Measurements from ENCODE around the gene TANK. TPM values are rescaled to one million over a fixed set of nuclear protein-coding genes. Genes with fewer than 3 reads are reported as not detected.

Gene TANK
- total RNA-seq, 4 donors from 2014 or later: 57.0 to 76.1 (median 69.7) TPM

- H3K36me3 ChIP-seq: peaks cover 0 to 41% (median 16%) of the 10 kb centered on the region in 4 donors
- H3K9me3 ChIP-seq: no peaks in the 10 kb centered on the region
- H3K4me1 ChIP-seq: peaks cover 0 to 3% (median 0%) of the 10 kb centered on the region in 4 donors
- 66% methylated on average over 1 of the region's 1 CpG for WGBS
- no peak overlapping the region for H3K27ac ChIP-seq (replicated peaks in 1 of 4)
- intact Hi-C loops (cut with DNase I): no loop called here
- no peaks in the 10 kb centered on the region for H3K27me3 ChIP-seq
- H3K4me3 ChIP-seq: no peak overlapping the region
- no peak for TF ChIP-seq CTCF (IDR thresholded peaks at IDR 0.05)
- no peak for TF ChIP-seq POLR2AphosphoS5 (IDR thresholded peaks at IDR 0.05)
- no peak for TF ChIP-seq EP300 (IDR thresholded peaks at IDR 0.05)
- no peak for TF ChIP-seq POLR2A (IDR thresholded peaks at IDR 0.05; ENCODE audit: low read depth)
- DNase-seq (ENCODE audit: extremely low spot score): no peak
These were observed 46.3 kb downstream of the TANK start for GRCh38 chr2:161206471-161207032.

DNA sequence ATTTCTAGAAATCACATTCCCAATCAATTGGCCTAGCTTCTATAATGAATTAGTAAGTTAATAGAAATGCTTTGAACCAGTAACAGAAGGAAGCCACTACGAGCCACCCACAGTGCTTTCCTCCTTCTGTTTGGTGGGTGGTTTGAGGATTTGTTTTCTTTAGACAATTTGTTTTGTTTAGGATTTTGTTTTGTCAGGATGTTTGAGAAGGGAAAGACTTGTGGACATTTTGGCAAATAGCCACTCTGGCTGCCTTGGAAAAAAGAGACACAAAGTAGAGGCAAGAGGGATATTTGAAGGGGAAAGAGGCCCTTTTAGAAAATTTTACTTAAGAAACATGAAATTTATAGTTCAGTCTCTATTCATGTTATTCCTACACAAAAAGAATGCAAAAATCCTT is 47.7 kb downstream of the TANK start:
- WGBS: 95% methylated on average over 1 of the region's 1 CpG
- H3K27ac ChIP-seq (replicated peaks in 1 of 4): no peak overlapping the region
- intact Hi-C loops (cut with DNase I): no loop called here
- no peak for DNase-seq (ENCODE audit: extremely low spot score)
- TF ChIP-seq CTCF (IDR thresholded peaks at IDR 0.05) (no peak), EP300 (IDR thresholded peaks at IDR 0.05) (no peak), POLR2AphosphoS5 (IDR thresholded peaks at IDR 0.05) (no peak), POLR2A (IDR thresholded peaks at IDR 0.05; ENCODE audit: low read depth) (no peak)
- H3K27me3 ChIP-seq: no peaks in the 10 kb centered on the region
- H3K4me3 ChIP-seq: no peak overlapping the region
- H3K9me3 ChIP-seq: no peaks in the 10 kb centered on the region
- H3K4me1 ChIP-seq: peaks cover 0 to 3% (median 0%) of the 10 kb centered on the region in 4 donors
- H3K36me3 ChIP-seq: peaks cover 0 to 54% (median 16%) of the 10 kb centered on the region in 4 donors

GRCh38 chr2:161208527-161209139 is 48.4 kb downstream of the TANK start:
- TF ChIP-seq POLR2A (IDR thresholded peaks at IDR 0.05; ENCODE audit: low read depth): no peak
- no peak for TF ChIP-seq EP300 (IDR thresholded peaks at IDR 0.05)
- TF ChIP-seq POLR2AphosphoS5 (IDR thresholded peaks at IDR 0.05): no peak
- intact Hi-C loops (cut with DNase I): no loop called here
- Histone ChIP-seq H3K36me3 (peaks cover 0 to 54% (median 16%) of the 10 kb centered on the region in 4 donors), H3K4me3 (no peak overlapping the region), H3K9me3 (no peaks in the 10 kb centered on the region), H3K27me3 (no peaks in the 10 kb centered on the region), H3K4me1 (peaks cover 0 to 3% (median 0%) of the 10 kb centered on the region in 4 donors), H3K27ac (replicated peaks in 1 of 4) (no peak overlapping the region)
- no peak for DNase-seq (ENCODE audit: extremely low spot score)
- 88% methylated on average over 3 of the region's 4 CpGs for WGBS

DNA sequence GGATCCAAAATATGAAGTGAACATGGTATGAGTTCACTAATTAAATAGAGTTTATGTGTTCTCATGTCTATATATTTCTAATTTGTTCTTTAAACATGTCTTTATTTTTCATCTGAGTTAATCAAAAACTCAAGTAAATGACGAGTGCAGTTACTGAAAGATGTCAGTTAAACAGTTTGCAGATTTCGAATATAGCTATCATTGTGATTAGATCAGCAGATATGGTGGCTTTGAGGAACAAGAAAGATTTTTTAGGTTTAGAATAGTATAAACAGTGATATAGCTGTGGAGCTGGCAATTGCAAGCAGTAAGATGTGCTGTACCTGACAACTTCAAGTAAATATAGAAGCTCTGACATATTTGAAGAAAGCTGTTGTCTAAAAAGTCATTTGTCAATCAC is 49.7 kb downstream of the TANK start:
- no peaks in the 10 kb centered on the region for H3K27me3 ChIP-seq
- H3K9me3 ChIP-seq: no peaks in the 10 kb centered on the region
- no peak for DNase-seq (ENCODE audit: extremely low spot score)
- no peak overlapping the region for H3K4me3 ChIP-seq
- intact Hi-C loops (cut with DNase I): no loop called here
- 88% methylated on average over 2 of the region's 2 CpGs for WGBS
- peaks cover 0 to 3% (median 0%) of the 10 kb centered on the region in 4 donors for H3K4me1 ChIP-seq
- H3K36me3 ChIP-seq: peaks cover 0 to 41% (median 13%) of the 10 kb centered on the region in 4 donors
- no peak overlapping the region for H3K27ac ChIP-seq (replicated peaks in 1 of 4)
- no peak for TF ChIP-seq POLR2A (IDR thresholded peaks at IDR 0.05; ENCODE audit: low read depth)
- TF ChIP-seq CTCF (IDR thresholded peaks at IDR 0.05): no peak
- no peak for TF ChIP-seq EP300 (IDR thresholded peaks at IDR 0.05)
- TF ChIP-seq POLR2AphosphoS5 (IDR thresholded peaks at IDR 0.05): no peak

DNA sequence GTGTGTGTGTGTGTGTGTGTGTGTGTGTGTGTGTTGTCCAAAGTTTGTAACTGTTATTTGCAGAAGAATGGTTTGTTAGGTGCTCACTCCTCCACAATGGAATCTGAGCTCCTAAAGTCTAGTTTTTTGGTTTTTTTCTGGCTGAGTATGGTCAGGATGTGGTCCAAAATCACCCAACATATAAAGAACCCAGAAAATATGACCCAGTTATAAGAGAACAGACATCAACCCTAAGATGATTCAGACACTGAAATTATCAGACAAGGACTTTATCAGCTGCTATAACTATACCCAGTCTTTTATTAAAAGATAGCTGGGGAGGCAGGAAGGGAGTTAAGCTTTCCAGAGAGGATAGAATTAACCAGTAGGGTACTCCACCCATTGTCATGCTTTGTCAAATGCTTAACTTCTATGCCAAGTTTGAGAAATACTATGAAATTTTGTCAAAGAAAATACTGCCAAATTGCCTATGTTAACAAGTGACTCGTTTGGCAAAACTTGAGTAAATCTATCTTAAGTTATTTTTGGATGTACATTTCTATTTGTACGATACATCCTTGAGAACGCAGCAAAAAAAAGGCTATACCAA is 57.5 kb downstream of the TANK start:
- no peak for DNase-seq (ENCODE audit: extremely low spot score)
- intact Hi-C loops (cut with DNase I): no loop called here
- Histone ChIP-seq H3K27me3 (no peaks in the 10 kb centered on the region), H3K27ac (replicated peaks in 1 of 4) (no peak overlapping the region), H3K9me3 (no peaks in the 10 kb centered on the region), H3K4me3 (no peak overlapping the region), H3K36me3 (peaks cover 0 to 9% (median 3%) of the 10 kb centered on the region in 4 donors), H3K4me1 (peaks cover 0 to 10% (median 3%) of the 10 kb centered on the region in 4 donors)
- TF ChIP-seq EP300 (IDR thresholded peaks at IDR 0.05) (no peak), POLR2AphosphoS5 (IDR thresholded peaks at IDR 0.05) (no peak), CTCF (IDR thresholded peaks at IDR 0.05) (no peak), POLR2A (IDR thresholded peaks at IDR 0.05; ENCODE audit: low read depth) (no peak)
- 87% methylated on average over 3 of the region's 3 CpGs for WGBS

Measured in esophagus muscularis mucosa (tissue), 4 donors.